Gastroesophageal sphincter (tissue), 3 donors: ENCODE measurements around the gene GLIPR1L2.

ENCODE experiments used
- CTCF ChIP-seq, 4 experiments: fragments of 200-600 bp in 2 of 4; fragments of 450-650 bp in 2 of 4; sonication (generic) in 1 of 4; IDR thresholded peaks; one replicate each; pipeline ENCODE4 v1.5.1; 2017 to 2019; ENCODE audit warnings: antibody characterized with exemption in 4 of 4, mild to moderate bottlenecking in 2 of 4, moderate library complexity in 2 of 4
- POLR2AphosphoS5 ChIP-seq: sonication (generic); formaldehyde crosslinking; IDR thresholded peaks from one replicate; pipeline ENCODE4 v1.6.1; 2017; ENCODE audit warnings: antibody characterized with exemption

- TF ChIP-seq CTCF (IDR thresholded peaks at IDR 0.05) = no peak
- no peak for TF ChIP-seq POLR2AphosphoS5
These were observed 16.8 kb downstream of the GLIPR1L2 start for GRCh38 chr12:75407683-75408082.
